HL-60 (cell line): Measurements from ENCODE around the gene DNAJB5.

Experiments used
- DNase-seq, 2 experiments: peaks; one replicate each; pipeline ENCODE4 v3.0.0-alpha.2; 2010 to 2020; ENCODE audit warnings: low read depth in 1 of 2, low spot score in 1 of 2
- H3K27ac ChIP-seq: fragments of 250-450 bp; sonication (Bioruptor Pico); replicated peaks from 2 replicates; pipeline ENCODE4 v1.5.1; 2020; ENCODE audit warnings: mild to moderate bottlenecking, moderate library complexity
- H3K27me3 ChIP-seq: fragments of 250-450 bp; sonication (Bioruptor Pico); 2 replicates; pipeline ENCODE4 v1.5.1; 2021; ENCODE audit warnings: mild to moderate bottlenecking, moderate library complexity; ENCODE audit not compliant: insufficient read depth, poor library complexity, severe bottlenecking
- H3K4me3 ChIP-seq: replicated peaks from 2 replicates; pipeline ENCODE4 v1.5.1; 2011; ENCODE audit warnings: mild to moderate bottlenecking, control low read depth, low read length; ENCODE audit not compliant: insufficient read depth
- GABPA ChIP-seq: IDR thresholded peaks from 2 replicates; pipeline ENCODE4 v1.6.1; 2012; ENCODE audit warnings: low read depth
- POLR2AphosphoS5 ChIP-seq: IDR thresholded peaks from 2 replicates; pipeline ENCODE4 v1.6.1; 2012; ENCODE audit warnings: low read depth
- SPI1 ChIP-seq: IDR thresholded peaks from 2 replicates; pipeline ENCODE4 v1.6.1; 2012; ENCODE audit warnings: low read depth, mild to moderate bottlenecking, borderline replicate concordance
- TF ChIP-seq, protein P1 (sequence below): IDR thresholded peaks from one replicate; pipeline ENCODE4 v1.5.1; 2011; ENCODE audit warnings: low read length, control low read depth, inconsistent platforms; ENCODE audit not compliant: insufficient read depth
- TF ChIP-seq, protein P2 (sequence below): IDR thresholded peaks from 2 replicates; pipeline ENCODE4 v1.6.1; 2012; ENCODE audit warnings: low read depth; ENCODE audit not compliant: insufficient replicate concordance

Gene DNAJB5

DNA sequence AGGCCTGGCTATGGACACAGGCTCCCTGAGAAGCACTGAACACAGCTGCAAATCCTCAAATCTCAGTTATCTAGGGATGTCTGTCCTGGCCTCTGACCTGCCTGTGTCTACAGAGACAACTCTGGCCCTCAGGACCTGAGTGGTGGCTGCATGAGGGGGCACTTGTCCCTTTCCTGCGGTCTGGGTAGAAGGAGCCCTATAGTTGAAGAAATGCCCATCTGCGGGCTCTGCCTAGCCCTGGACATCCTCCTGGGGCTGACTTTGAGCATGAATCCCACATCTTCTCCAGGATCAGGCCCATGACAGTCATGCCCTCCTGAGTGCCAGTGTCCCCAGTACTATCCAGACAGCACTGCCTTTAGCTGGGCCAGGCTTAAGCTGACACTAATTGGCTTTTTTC, 10.0 kb downstream of the DNAJB5 start:
- DNase-seq: no peak
- TF ChIP-seq, protein P1, sequence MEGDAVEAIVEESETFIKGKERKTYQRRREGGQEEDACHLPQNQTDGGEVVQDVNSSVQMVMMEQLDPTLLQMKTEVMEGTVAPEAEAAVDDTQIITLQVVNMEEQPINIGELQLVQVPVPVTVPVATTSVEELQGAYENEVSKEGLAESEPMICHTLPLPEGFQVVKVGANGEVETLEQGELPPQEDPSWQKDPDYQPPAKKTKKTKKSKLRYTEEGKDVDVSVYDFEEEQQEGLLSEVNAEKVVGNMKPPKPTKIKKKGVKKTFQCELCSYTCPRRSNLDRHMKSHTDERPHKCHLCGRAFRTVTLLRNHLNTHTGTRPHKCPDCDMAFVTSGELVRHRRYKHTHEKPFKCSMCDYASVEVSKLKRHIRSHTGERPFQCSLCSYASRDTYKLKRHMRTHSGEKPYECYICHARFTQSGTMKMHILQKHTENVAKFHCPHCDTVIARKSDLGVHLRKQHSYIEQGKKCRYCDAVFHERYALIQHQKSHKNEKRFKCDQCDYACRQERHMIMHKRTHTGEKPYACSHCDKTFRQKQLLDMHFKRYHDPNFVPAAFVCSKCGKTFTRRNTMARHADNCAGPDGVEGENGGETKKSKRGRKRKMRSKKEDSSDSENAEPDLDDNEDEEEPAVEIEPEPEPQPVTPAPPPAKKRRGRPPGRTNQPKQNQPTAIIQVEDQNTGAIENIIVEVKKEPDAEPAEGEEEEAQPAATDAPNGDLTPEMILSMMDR: no peak
- no peak for TF ChIP-seq SPI1
- no peak overlapping the region for H3K4me3 ChIP-seq
- H3K27ac ChIP-seq: no peak overlapping the region
- H3K27me3 ChIP-seq: no peaks in the 10 kb centered on the region

DNA sequence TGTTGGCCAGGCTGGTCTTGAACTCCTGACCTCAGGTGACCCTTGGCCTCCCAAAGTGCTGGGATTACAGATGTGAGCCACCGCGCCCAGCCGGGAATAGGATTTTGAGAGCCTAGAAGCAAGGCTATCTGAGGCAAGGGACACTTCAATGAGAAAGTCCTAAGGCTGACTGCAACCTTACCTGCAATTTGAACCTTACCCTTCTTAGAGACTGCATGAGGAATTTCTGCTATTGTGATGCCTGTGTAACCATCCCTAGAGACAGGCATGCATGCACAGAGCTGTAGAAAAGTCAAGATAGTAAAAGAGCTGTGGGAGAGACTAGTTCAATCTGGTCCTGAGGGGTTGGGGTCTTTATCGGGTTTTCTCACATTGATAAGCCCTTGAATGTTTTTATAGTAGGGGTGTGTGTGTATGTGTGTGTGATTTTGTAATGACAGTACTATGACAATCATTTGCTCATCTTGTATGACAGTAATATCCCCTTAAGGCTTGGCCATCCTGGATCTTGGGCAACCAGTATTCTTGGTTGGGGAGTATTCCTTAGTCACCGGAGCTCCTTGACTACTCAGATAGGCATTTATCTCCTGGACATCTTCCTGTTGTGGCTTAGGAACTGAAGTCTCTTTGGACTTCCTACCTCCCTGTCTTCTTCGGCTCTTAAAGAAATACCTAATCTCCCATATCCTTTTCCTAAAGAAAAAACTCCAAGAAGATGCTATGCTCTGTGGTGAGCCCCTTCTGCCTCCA, 11.2 kb downstream of the DNAJB5 start:
- TF ChIP-seq, protein P1: no peak
- TF ChIP-seq POLR2AphosphoS5: no peak
- TF ChIP-seq SPI1: no peak
- TF ChIP-seq GABPA: no peak
- TF ChIP-seq, protein P2, sequence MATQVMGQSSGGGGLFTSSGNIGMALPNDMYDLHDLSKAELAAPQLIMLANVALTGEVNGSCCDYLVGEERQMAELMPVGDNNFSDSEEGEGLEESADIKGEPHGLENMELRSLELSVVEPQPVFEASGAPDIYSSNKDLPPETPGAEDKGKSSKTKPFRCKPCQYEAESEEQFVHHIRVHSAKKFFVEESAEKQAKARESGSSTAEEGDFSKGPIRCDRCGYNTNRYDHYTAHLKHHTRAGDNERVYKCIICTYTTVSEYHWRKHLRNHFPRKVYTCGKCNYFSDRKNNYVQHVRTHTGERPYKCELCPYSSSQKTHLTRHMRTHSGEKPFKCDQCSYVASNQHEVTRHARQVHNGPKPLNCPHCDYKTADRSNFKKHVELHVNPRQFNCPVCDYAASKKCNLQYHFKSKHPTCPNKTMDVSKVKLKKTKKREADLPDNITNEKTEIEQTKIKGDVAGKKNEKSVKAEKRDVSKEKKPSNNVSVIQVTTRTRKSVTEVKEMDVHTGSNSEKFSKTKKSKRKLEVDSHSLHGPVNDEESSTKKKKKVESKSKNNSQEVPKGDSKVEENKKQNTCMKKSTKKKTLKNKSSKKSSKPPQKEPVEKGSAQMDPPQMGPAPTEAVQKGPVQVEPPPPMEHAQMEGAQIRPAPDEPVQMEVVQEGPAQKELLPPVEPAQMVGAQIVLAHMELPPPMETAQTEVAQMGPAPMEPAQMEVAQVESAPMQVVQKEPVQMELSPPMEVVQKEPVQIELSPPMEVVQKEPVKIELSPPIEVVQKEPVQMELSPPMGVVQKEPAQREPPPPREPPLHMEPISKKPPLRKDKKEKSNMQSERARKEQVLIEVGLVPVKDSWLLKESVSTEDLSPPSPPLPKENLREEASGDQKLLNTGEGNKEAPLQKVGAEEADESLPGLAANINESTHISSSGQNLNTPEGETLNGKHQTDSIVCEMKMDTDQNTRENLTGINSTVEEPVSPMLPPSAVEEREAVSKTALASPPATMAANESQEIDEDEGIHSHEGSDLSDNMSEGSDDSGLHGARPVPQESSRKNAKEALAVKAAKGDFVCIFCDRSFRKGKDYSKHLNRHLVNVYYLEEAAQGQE: no peak
- DNase-seq: no peak
- Histone ChIP-seq H3K4me3 (no peak overlapping the region), H3K27me3 (no peaks in the 10 kb centered on the region), H3K27ac (no peak overlapping the region)

DNA sequence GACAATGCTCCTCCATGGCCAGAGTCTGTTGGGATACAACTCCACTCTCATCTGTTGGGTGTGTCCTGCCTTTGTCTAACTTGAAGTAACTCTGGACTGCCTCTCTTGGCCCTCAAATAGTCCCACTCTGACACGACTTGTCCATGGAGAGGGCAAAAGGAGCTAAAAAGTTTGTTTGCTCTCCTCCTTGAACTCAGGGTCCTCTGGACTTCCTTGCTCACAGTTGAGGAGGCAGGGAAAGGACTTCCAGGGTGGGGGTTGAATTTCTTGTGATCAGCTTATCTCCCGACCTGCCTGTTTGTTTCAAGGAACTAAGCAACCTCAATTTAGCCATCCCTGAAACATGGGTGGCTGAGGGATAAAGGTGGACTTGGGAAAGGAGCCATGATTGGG, 11.7 kb downstream of the DNAJB5 start:
- Histone ChIP-seq H3K27ac (no peak overlapping the region), H3K27me3 (no peaks in the 10 kb centered on the region), H3K4me3 (no peak overlapping the region)
- DNase-seq: no peak
- no peak for TF ChIP-seq GABPA
- TF ChIP-seq, protein P2: no peak
- no peak for TF ChIP-seq SPI1
- TF ChIP-seq POLR2AphosphoS5: no peak
- TF ChIP-seq, protein P1: no peak
